Endothelial cell of umbilical vein (primary cell): ENCODE data around the gene CACNB4.

ENCODE experiments used
- EZH2 ChIP-seq: IDR thresholded peaks from 2 replicates; pipeline ENCODE4 v1.6.1; 2012; ENCODE audit warnings: borderline replicate concordance, low read depth, mild to moderate bottlenecking, moderate library complexity, low read length, inconsistent platforms; ENCODE audit not compliant: severe bottlenecking
- GATA2 ChIP-seq: IDR thresholded peaks from 2 replicates; pipeline ENCODE4 v1.7.0; 2011; ENCODE audit warnings: low read depth, mild to moderate bottlenecking, moderate library complexity, mixed read lengths, low read length; ENCODE audit not compliant: insufficient read length, insufficient read depth
- MYC ChIP-seq: IDR thresholded peaks from one replicate; pipeline ENCODE4 v1.6.1; 2011; ENCODE audit warnings: mild to moderate bottlenecking, low read depth, low read length
- POLR2A ChIP-seq: IDR thresholded peaks from 2 replicates; pipeline ENCODE4 v1.6.1; 2012; ENCODE audit warnings: low read depth, mild to moderate bottlenecking, control low read depth, low read length
- POLR2AphosphoS5 ChIP-seq: IDR thresholded peaks from 2 replicates; pipeline ENCODE4 v1.6.1; 2012; ENCODE audit warnings: low read depth, mild to moderate bottlenecking, control low read depth, low read length, moderate library complexity; ENCODE audit not compliant: insufficient read depth
- TF ChIP-seq, protein P1 (sequence below): IDR thresholded peaks from 2 replicates; pipeline ENCODE4 v1.6.1; 2011; ENCODE audit not compliant: insufficient read depth, insufficient read length
- TF ChIP-seq, protein P2 (sequence below), 2 donors: IDR thresholded peaks; 1 replicate in 1 of 2; 2 replicates in 1 of 2; pipeline ENCODE4 v1.5.1; 2011; ENCODE audit warnings: low read length in 2 of 2, mild to moderate bottlenecking in 2 of 2, moderate library complexity in 2 of 2, control low read depth in 1 of 2, inconsistent platforms in 1 of 2, low read depth in 1 of 2; ENCODE audit not compliant: insufficient read depth in 1 of 2; ENCODE audit errors: extremely low read depth in 1 of 2

DNA sequence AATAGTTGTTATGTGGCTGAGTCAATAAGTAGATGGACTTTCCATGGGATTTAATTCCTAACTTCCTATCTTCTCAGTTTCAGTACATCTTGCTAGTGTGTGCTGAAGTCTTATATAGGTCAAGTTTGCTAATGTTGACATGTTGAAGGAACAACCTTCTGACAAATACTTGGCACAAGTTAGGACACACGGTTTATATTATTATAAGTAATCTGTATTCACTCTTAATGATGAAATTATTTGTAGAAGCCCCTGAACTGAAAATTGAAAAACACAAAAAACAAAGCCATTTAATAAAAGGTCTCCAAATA lies 289.8 kb downstream of the CACNB4 start:
- TF ChIP-seq POLR2A (no peak), POLR2AphosphoS5 (no peak), EZH2 (no peak), MYC (no peak), GATA2 (no peak)
- TF ChIP-seq, protein P1, sequence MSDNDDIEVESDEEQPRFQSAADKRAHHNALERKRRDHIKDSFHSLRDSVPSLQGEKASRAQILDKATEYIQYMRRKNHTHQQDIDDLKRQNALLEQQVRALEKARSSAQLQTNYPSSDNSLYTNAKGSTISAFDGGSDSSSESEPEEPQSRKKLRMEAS: no peak
- TF ChIP-seq, protein P2, sequence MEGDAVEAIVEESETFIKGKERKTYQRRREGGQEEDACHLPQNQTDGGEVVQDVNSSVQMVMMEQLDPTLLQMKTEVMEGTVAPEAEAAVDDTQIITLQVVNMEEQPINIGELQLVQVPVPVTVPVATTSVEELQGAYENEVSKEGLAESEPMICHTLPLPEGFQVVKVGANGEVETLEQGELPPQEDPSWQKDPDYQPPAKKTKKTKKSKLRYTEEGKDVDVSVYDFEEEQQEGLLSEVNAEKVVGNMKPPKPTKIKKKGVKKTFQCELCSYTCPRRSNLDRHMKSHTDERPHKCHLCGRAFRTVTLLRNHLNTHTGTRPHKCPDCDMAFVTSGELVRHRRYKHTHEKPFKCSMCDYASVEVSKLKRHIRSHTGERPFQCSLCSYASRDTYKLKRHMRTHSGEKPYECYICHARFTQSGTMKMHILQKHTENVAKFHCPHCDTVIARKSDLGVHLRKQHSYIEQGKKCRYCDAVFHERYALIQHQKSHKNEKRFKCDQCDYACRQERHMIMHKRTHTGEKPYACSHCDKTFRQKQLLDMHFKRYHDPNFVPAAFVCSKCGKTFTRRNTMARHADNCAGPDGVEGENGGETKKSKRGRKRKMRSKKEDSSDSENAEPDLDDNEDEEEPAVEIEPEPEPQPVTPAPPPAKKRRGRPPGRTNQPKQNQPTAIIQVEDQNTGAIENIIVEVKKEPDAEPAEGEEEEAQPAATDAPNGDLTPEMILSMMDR (IDR thresholded peaks at IDR 0.05; ENCODE audit: extremely low read depth in 1 of 2, insufficient read depth in 1 of 2, low read depth in 1 of 2, low read length in 2 of 2): no peak
